ENCODE measurements around the gene SUMO4.

The SUMO4 gene

GRCh38 chr6:149414821-149415220 is 14.8 kb downstream of the SUMO4 start:
- 90 to 100% methylated on average over 1 to 2 of the region's 4 CpGs for WGBS, 2 experiments (ENCODE audit: insufficient coverage in 2 of 2)

GRCh38 chr6:149419696-149420404 is 19.8 kb downstream of the SUMO4 start:
- H3K9me3 ChIP-seq (ENCODE audit: control insufficient read depth, low read length): no peaks in the 10 kb centered on the region
- no peak overlapping the region for H3K4me3 ChIP-seq (ENCODE audit: extremely low read depth, insufficient read depth, low read length, poor library complexity, severe bottlenecking)
- no peak overlapping the region for H3K27ac ChIP-seq (ENCODE audit: low read depth, low read length, severe bottlenecking)
- H3K4me1 ChIP-seq (ENCODE audit: control insufficient read depth, insufficient read depth, low read length, poor library complexity, severe bottlenecking): no peaks in the 10 kb centered on the region
- WGBS, 2 experiments (ENCODE audit: insufficient coverage in 2 of 2): 95 to 97% methylated on average over 7 to 12 of the region's 13 CpGs
- H3K36me3 ChIP-seq (ENCODE audit: control insufficient read depth, insufficient read depth, low read length): peaks cover 7% of the 10 kb centered on the region

More at GRCh38 chr6:149414821-149415220, 14.8 kb downstream of the SUMO4 start:
- Histone ChIP-seq H3K27ac (ENCODE audit: low read depth, low read length, severe bottlenecking) (no peak overlapping the region), H3K4me1 (ENCODE audit: control insufficient read depth, insufficient read depth, low read length, poor library complexity, severe bottlenecking) (no peaks in the 10 kb centered on the region), H3K4me3 (ENCODE audit: extremely low read depth, insufficient read depth, low read length, poor library complexity, severe bottlenecking) (no peak overlapping the region), H3K9me3 (ENCODE audit: control insufficient read depth, low read length) (no peaks in the 10 kb centered on the region), H3K36me3 (ENCODE audit: control insufficient read depth, insufficient read depth, low read length) (peaks cover 29% of the 10 kb centered on the region)

- Histone ChIP-seq H3K27ac (ENCODE audit: low read depth, low read length, severe bottlenecking) (no peak overlapping the region), H3K36me3 (ENCODE audit: control insufficient read depth, insufficient read depth, low read length) (no peaks in the 10 kb centered on the region), H3K9me3 (ENCODE audit: control insufficient read depth, low read length) (no peaks in the 10 kb centered on the region), H3K4me3 (ENCODE audit: extremely low read depth, insufficient read depth, low read length, poor library complexity, severe bottlenecking) (no peak overlapping the region), H3K4me1 (ENCODE audit: control insufficient read depth, insufficient read depth, low read length, poor library complexity, severe bottlenecking) (no peaks in the 10 kb centered on the region)
- WGBS, 2 experiments (ENCODE audit: insufficient coverage in 2 of 2): 87 to 100% methylated on average over 2 of the region's 5 CpGs
Observed at GRCh38 chr6:149421132-149421531, 21.1 kb downstream of the SUMO4 start.

GRCh38 chr6:149422581-149422980 is 22.5 kb downstream of the SUMO4 start:
- Histone ChIP-seq H3K9me3 (ENCODE audit: control insufficient read depth, low read length) (no peaks in the 10 kb centered on the region), H3K36me3 (ENCODE audit: control insufficient read depth, insufficient read depth, low read length) (no peaks in the 10 kb centered on the region), H3K27ac (ENCODE audit: low read depth, low read length, severe bottlenecking) (no peak overlapping the region), H3K4me3 (ENCODE audit: extremely low read depth, insufficient read depth, low read length, poor library complexity, severe bottlenecking) (no peak overlapping the region), H3K4me1 (ENCODE audit: control insufficient read depth, insufficient read depth, low read length, poor library complexity, severe bottlenecking) (no peaks in the 10 kb centered on the region)
- WGBS, 2 experiments (ENCODE audit: insufficient coverage in 2 of 2): 98 to 100% methylated on average over 3 to 4 of the region's 4 CpGs

GRCh38 chr6:149423964-149424440 is 23.9 kb downstream of the SUMO4 start:
- no peaks in the 10 kb centered on the region for H3K36me3 ChIP-seq (ENCODE audit: control insufficient read depth, insufficient read depth, low read length)
- no peaks in the 10 kb centered on the region for H3K4me1 ChIP-seq (ENCODE audit: control insufficient read depth, insufficient read depth, low read length, poor library complexity, severe bottlenecking)
- H3K9me3 ChIP-seq (ENCODE audit: control insufficient read depth, low read length): no peaks in the 10 kb centered on the region
- 54 to 60% methylated on average over 6 to 7 of the region's 7 CpGs for WGBS, 2 experiments (ENCODE audit: insufficient coverage in 2 of 2)
- H3K27ac ChIP-seq (ENCODE audit: low read depth, low read length, severe bottlenecking): peak overlapping the region; percentile 36
- H3K4me3 ChIP-seq (ENCODE audit: extremely low read depth, insufficient read depth, low read length, poor library complexity, severe bottlenecking): no peak overlapping the region

- Histone ChIP-seq H3K9me3 (ENCODE audit: control insufficient read depth, low read length) (no peaks in the 10 kb centered on the region), H3K4me3 (ENCODE audit: extremely low read depth, insufficient read depth, low read length, poor library complexity, severe bottlenecking) (no peak overlapping the region), H3K4me1 (ENCODE audit: control insufficient read depth, insufficient read depth, low read length, poor library complexity, severe bottlenecking) (no peaks in the 10 kb centered on the region), H3K36me3 (ENCODE audit: control insufficient read depth, insufficient read depth, low read length) (no peaks in the 10 kb centered on the region), H3K27ac (ENCODE audit: low read depth, low read length, severe bottlenecking) (no peak overlapping the region)
- WGBS, 2 experiments (ENCODE audit: insufficient coverage in 2 of 2): 94 to 100% methylated on average over 6 to 7 of the region's 8 CpGs
Observed at GRCh38 chr6:149425224-149425623, 25.2 kb downstream of the SUMO4 start.

GRCh38 chr6:149425754-149426153 is 25.7 kb downstream of the SUMO4 start:
- H3K9me3 ChIP-seq (ENCODE audit: control insufficient read depth, low read length): no peaks in the 10 kb centered on the region
- H3K4me3 ChIP-seq (ENCODE audit: extremely low read depth, insufficient read depth, low read length, poor library complexity, severe bottlenecking): no peak overlapping the region
- H3K36me3 ChIP-seq (ENCODE audit: control insufficient read depth, insufficient read depth, low read length): no peaks in the 10 kb centered on the region
- 86 to 97% methylated on average over 3 to 5 of the region's 5 CpGs for WGBS, 2 experiments (ENCODE audit: insufficient coverage in 2 of 2)
- no peaks in the 10 kb centered on the region for H3K4me1 ChIP-seq (ENCODE audit: control insufficient read depth, insufficient read depth, low read length, poor library complexity, severe bottlenecking)
- H3K27ac ChIP-seq (ENCODE audit: low read depth, low read length, severe bottlenecking): no peak overlapping the region

- no peaks in the 10 kb centered on the region for H3K36me3 ChIP-seq (ENCODE audit: control insufficient read depth, insufficient read depth, low read length)
- H3K4me3 ChIP-seq (ENCODE audit: extremely low read depth, insufficient read depth, low read length, poor library complexity, severe bottlenecking): no peak overlapping the region
- H3K27ac ChIP-seq (ENCODE audit: low read depth, low read length, severe bottlenecking): no peak overlapping the region
- no peaks in the 10 kb centered on the region for H3K4me1 ChIP-seq (ENCODE audit: control insufficient read depth, insufficient read depth, low read length, poor library complexity, severe bottlenecking)
- H3K9me3 ChIP-seq (ENCODE audit: control insufficient read depth, low read length): no peaks in the 10 kb centered on the region
- WGBS, 2 experiments (ENCODE audit: insufficient coverage in 2 of 2): 83 to 98% methylated on average over 4 of the region's 4 CpGs
Observed at GRCh38 chr6:149428606-149429005, 28.5 kb downstream of the SUMO4 start.

- H3K4me1 ChIP-seq (ENCODE audit: control insufficient read depth, insufficient read depth, low read length, poor library complexity, severe bottlenecking): no peaks in the 10 kb centered on the region
- WGBS, 2 experiments (ENCODE audit: insufficient coverage in 2 of 2): 91 to 92% methylated on average over 16 to 20 of the region's 26 CpGs
- H3K27ac ChIP-seq (ENCODE audit: low read depth, low read length, severe bottlenecking): no peak overlapping the region
- H3K36me3 ChIP-seq (ENCODE audit: control insufficient read depth, insufficient read depth, low read length): no peaks in the 10 kb centered on the region
- no peaks in the 10 kb centered on the region for H3K9me3 ChIP-seq (ENCODE audit: control insufficient read depth, low read length)
- no peak overlapping the region for H3K4me3 ChIP-seq (ENCODE audit: extremely low read depth, insufficient read depth, low read length, poor library complexity, severe bottlenecking)
Observed at GRCh38 chr6:149429427-149430360, 29.6 kb downstream of the SUMO4 start.

- Histone ChIP-seq H3K4me1 (ENCODE audit: control insufficient read depth, insufficient read depth, low read length, poor library complexity, severe bottlenecking) (no peaks in the 10 kb centered on the region), H3K36me3 (ENCODE audit: control insufficient read depth, insufficient read depth, low read length) (no peaks in the 10 kb centered on the region), H3K4me3 (ENCODE audit: extremely low read depth, insufficient read depth, low read length, poor library complexity, severe bottlenecking) (no peak overlapping the region), H3K27ac (ENCODE audit: low read depth, low read length, severe bottlenecking) (no peak overlapping the region), H3K9me3 (ENCODE audit: control insufficient read depth, low read length) (no peaks in the 10 kb centered on the region)
- WGBS, 2 experiments (ENCODE audit: insufficient coverage in 2 of 2): 20 to 23% methylated on average over 9 to 12 of the region's 19 CpGs
Observed at GRCh38 chr6:149431905-149432775, 32.1 kb downstream of the SUMO4 start.

All from mesodermal cell (in vitro differentiated cells).